H9 (cell line): ENCODE data around the gene ARHGAP30. TPM values are rescaled to one million over a fixed set of nuclear protein-coding genes. Genes with fewer than 3 reads are reported as not detected.

Experiments
- DNase-seq: peaks from one replicate; pipeline ENCODE4 v3.0.0-alpha.2; 2017
- H2AFZ ChIP-seq: one replicate; pipeline ENCODE4 v1.6.1; 2013; ENCODE audit warnings: mild to moderate bottlenecking, low read length, control low read depth, moderate library complexity
- H2AK5ac ChIP-seq: 2 replicates; pipeline ENCODE4 v1.6.1; 2013; ENCODE audit warnings: low read length, control low read depth, mixed read lengths; ENCODE audit not compliant: insufficient read length
- H2BK120ac ChIP-seq: one replicate; pipeline ENCODE4 v1.6.1; 2013; ENCODE audit warnings: low read depth, mild to moderate bottlenecking, low read length, control low read depth, inconsistent platforms; ENCODE audit not compliant: poor library complexity, severe bottlenecking
- H2BK12ac ChIP-seq: 2 replicates; pipeline ENCODE4 v1.6.1; 2013; ENCODE audit warnings: low read length, control low read depth, mixed read lengths, low read depth; ENCODE audit not compliant: insufficient read length
- H2BK15ac ChIP-seq: 2 replicates; pipeline ENCODE4 v1.6.1; 2013; ENCODE audit warnings: low read depth, low read length, control low read depth
- H2BK20ac ChIP-seq: one replicate; pipeline ENCODE4 v1.6.1; 2013; ENCODE audit warnings: low read depth, mild to moderate bottlenecking, low read length, control low read depth, inconsistent platforms; ENCODE audit not compliant: poor library complexity, severe bottlenecking
- H2BK5ac ChIP-seq: 2 replicates; pipeline ENCODE4 v1.6.1; 2013; ENCODE audit warnings: low read length, control low read depth, mixed read lengths; ENCODE audit not compliant: insufficient read length
- H3K14ac ChIP-seq: 2 replicates; pipeline ENCODE4 v1.6.1; 2013; ENCODE audit warnings: low read length, control low read depth; ENCODE audit not compliant: insufficient read depth
- H3K18ac ChIP-seq: 2 replicates; pipeline ENCODE4 v1.6.1; 2013; ENCODE audit warnings: low read depth, mild to moderate bottlenecking, mixed read lengths, low read length, control low read depth; ENCODE audit not compliant: insufficient read length
- H3K23ac ChIP-seq: 2 replicates; pipeline ENCODE4 v1.6.1; 2013; ENCODE audit warnings: low read length, control low read depth, mixed read lengths, low read depth; ENCODE audit not compliant: insufficient read length
- H3K23me2 ChIP-seq: 2 replicates; pipeline ENCODE4 v1.6.1; 2013; ENCODE audit warnings: low read depth, mild to moderate bottlenecking, mixed read lengths, low read length, control low read depth; ENCODE audit not compliant: insufficient read length, poor library complexity, severe bottlenecking
- H3K27ac ChIP-seq: 2 replicates; pipeline ENCODE4 v1.5.1; 2013; ENCODE audit warnings: low read length, control low read depth, mixed read lengths, low read depth; ENCODE audit not compliant: insufficient read length
- H3K27me3 ChIP-seq: 2 replicates; pipeline ENCODE4 v1.6.1; 2013; ENCODE audit warnings: low read length, control low read depth, inconsistent platforms; ENCODE audit not compliant: insufficient read depth
- H3K4ac ChIP-seq: 2 replicates; pipeline ENCODE4 v1.6.1; 2013; ENCODE audit warnings: low read depth, mild to moderate bottlenecking, control low read depth, inconsistent platforms, low read length, moderate library complexity
- H3K4me1 ChIP-seq: 2 replicates; pipeline ENCODE4 v1.6.1; 2013; ENCODE audit warnings: low read length, control low read depth, inconsistent platforms; ENCODE audit not compliant: insufficient read depth
- H3K4me2 ChIP-seq: 2 replicates; pipeline ENCODE4 v1.6.1; 2013; ENCODE audit warnings: low read length, control low read depth, mixed read lengths; ENCODE audit not compliant: insufficient read length, insufficient read depth
- H3K56ac ChIP-seq: 2 replicates; pipeline ENCODE4 v1.6.1; 2013; ENCODE audit warnings: low read depth, mild to moderate bottlenecking, mixed read lengths, low read length, control low read depth; ENCODE audit not compliant: insufficient read length
- H3K79me1 ChIP-seq: 2 replicates; pipeline ENCODE4 v1.6.1; 2013; ENCODE audit warnings: low read depth, mild to moderate bottlenecking, moderate library complexity, low read length, control low read depth, inconsistent platforms; ENCODE audit not compliant: insufficient read depth, poor library complexity, severe bottlenecking
- H3K79me2 ChIP-seq: 2 replicates; pipeline ENCODE4 v1.6.1; 2013; ENCODE audit warnings: low read length, control low read depth, inconsistent platforms; ENCODE audit not compliant: insufficient read depth
- H3K9ac ChIP-seq: 2 replicates; pipeline ENCODE4 v1.6.1; 2013; ENCODE audit warnings: low read length, control low read depth, mixed read lengths; ENCODE audit not compliant: insufficient read length; ENCODE audit errors: extremely low read depth
- H3K9me3 ChIP-seq: one replicate; pipeline ENCODE4 v1.6.1; 2013; ENCODE audit warnings: low read depth, low read length, inconsistent platforms; ENCODE audit not compliant: control insufficient read depth
- H3T11ph ChIP-seq: one replicate; pipeline ENCODE4 v1.6.1; 2013; ENCODE audit warnings: mild to moderate bottlenecking, low read length, control low read depth, inconsistent platforms
- H4K20me1 ChIP-seq: one replicate; pipeline ENCODE4 v1.6.1; 2013; ENCODE audit not compliant: control insufficient read depth, insufficient read length, insufficient read depth
- H4K5ac ChIP-seq: 2 replicates; pipeline ENCODE4 v1.6.1; 2013; ENCODE audit warnings: low read depth, mild to moderate bottlenecking, mixed read lengths, low read length, control low read depth; ENCODE audit not compliant: insufficient read length
- H4K8ac ChIP-seq: replicated peaks from 2 replicates; pipeline ENCODE4 v1.6.1; 2013; ENCODE audit warnings: low read length, control low read depth, mixed read lengths, low read depth; ENCODE audit not compliant: insufficient read length
- H4K91ac ChIP-seq: 2 replicates; pipeline ENCODE4 v1.6.1; 2013; ENCODE audit warnings: low read depth, mild to moderate bottlenecking, moderate library complexity, mixed read lengths, low read length, control low read depth; ENCODE audit not compliant: insufficient read length
- H3K27ac Mint-ChIP-seq, 3 experiments: 2 replicates in 2 of 3; 3 replicates in 1 of 3; pipeline ENCODE4 v1.8.0; 2020 to 2021; ENCODE audit warnings: mixed read lengths in 3 of 3, mild to moderate bottlenecking in 1 of 3, moderate library complexity in 1 of 3
- H3K27me3 Mint-ChIP-seq: 2 replicates; pipeline ENCODE4 v1.8.0; 2021; ENCODE audit warnings: low read depth, mild to moderate bottlenecking, moderate library complexity, mixed read lengths
- H3K36me3 Mint-ChIP-seq, 3 experiments: 2 replicates in 2 of 3; 3 replicates in 1 of 3; pipeline ENCODE4 v1.8.0; 2020 to 2021; ENCODE audit warnings: low read depth in 3 of 3, mixed read lengths in 3 of 3; ENCODE audit not compliant: insufficient read depth in 1 of 3
- H3K4me1 Mint-ChIP-seq, 2 experiments: 2 replicates each; pipeline ENCODE4 v1.8.0; 2020; ENCODE audit warnings: mixed read lengths in 2 of 2
- H3K4me3 Mint-ChIP-seq, 2 experiments: 2 replicates in 1 of 2; 3 replicates in 1 of 2; pipeline ENCODE4 v1.8.0; 2020 to 2021; ENCODE audit warnings: mild to moderate bottlenecking in 2 of 2, mixed read lengths in 2 of 2, moderate library complexity in 1 of 2
- H3K9me3 Mint-ChIP-seq, 2 experiments: 2 replicates in 1 of 2; 3 replicates in 1 of 2; pipeline ENCODE4 v1.8.0; 2020; ENCODE audit warnings: mild to moderate bottlenecking in 2 of 2, mixed read lengths in 2 of 2, moderate library complexity in 1 of 2
- WGBS: extraction: QIAGEN DNeasy Blood & Tissue Kit; methylation state at CpG from one replicate; pipeline ENCODE4 v1.1.7; 2013; ENCODE audit warnings: missing lambda C conversion rate, low lambda C conversion rate, mixed read lengths; ENCODE audit not compliant: insufficient read length; ENCODE audit errors: extremely low coverage; 5-methylcytosine and 5-hydroxymethylcytosine counted together
- total RNA-seq: library from RNA; stranded (reverse); gene quantifications from 2 replicates; pipeline ENCODE4 v1.2.1, GENCODE V29; 2021
- TF ChIP-seq, protein P1 (sequence below): fragments of 200-600 bp; sonication (generic); conservative IDR thresholded peaks from 3 replicates; pipeline ENCODE4 v1.8.0; 2021; ENCODE audit warnings: antibody characterized with exemption, mild to moderate bottlenecking

Gene ARHGAP30
- total RNA-seq, 1 experiment from 2014 or later: 0.13 TPM

DNA sequence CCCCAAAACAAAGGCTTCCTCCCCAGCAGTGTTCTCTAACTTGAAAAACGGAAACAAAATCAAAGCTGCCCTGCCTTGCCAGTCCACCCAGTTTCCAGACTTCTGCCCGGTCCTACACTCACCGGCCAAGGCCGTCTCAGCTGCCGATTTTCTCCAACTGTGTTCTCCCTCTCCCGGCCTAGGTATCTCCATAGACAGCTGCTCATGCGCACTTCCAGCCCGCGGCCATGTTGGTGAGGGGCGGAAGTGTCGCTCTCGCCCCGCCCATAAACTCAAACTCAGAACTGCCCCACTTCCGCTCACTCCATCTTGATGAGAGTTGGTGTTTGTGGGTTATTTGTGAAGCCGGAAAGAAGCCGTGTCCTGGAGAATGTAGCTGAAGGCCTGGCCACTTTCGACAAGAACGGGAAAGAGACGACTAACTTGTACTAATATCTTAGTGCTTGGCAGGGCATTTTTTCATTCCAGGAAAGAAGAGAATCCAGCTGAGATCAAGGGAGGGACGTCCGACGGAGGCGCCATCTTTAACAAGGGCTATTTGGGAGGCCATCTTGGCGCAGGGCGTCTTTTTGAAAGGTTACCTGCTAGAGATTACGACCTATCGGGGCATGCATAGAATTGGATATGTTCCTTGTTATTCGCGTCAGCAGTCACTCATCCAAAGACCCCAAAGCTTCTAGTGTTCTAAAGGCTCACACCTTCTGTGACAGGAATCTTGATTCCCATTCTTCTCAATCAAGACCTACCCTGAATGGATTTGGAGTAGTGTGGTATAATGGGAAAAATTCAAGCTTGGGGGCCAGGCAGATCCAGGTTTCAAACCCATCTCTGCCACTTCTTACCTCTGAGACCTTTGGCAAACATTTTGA is 23.7 kb downstream of the ARHGAP30 start, which contains the start of gene USF1:
Gene USF1 (minus strand): TSS at position 242 of the 869 bp plus-strand sequence. CDS start 2,702 bp downstream, outside the sequence.
- H3T11ph ChIP-seq: peak within 1 kb of the TSS; percentile 81
- H3K27me3 ChIP-seq: no peaks in the 10 kb centered on the region; the same call in 1 of the 2 replicates
- no peak within 1 kb of the TSS for H2BK20ac ChIP-seq
- no peak within 1 kb of the TSS for H3K4ac ChIP-seq
- peak within 1 kb of the TSS; percentile 90 for H2BK12ac ChIP-seq
- Mint-ChIP-seq H3K4me1 (peaks cover 15 to 18% of the 10 kb centered on the region in 2 experiments), H3K36me3 (peaks cover 22 to 36% (median 31%) of the 10 kb centered on the region in 3 experiments), H3K4me3 (peak within 1 kb of the TSS; percentile 92 to 94), H3K27me3 (peaks cover 37% of the 10 kb centered on the region), H3K9me3 (peaks cover 12% of the 10 kb centered on the region in 2 experiments), H3K27ac (peak within 1 kb of the TSS; percentile 98 to 100 (median 100))
- H4K91ac ChIP-seq: no peak within 1 kb of the TSS
- no CpG with 5 or more reads among the region's 29 CpGs for WGBS
- peak within 1 kb of the TSS; percentile 97 for H3K9ac ChIP-seq
- peaks cover 8% of the 10 kb centered on the region for H3K23me2 ChIP-seq
- H3K79me2 ChIP-seq: peaks cover 3% of the 10 kb centered on the region; the same call in 1 of the 2 replicates
- no peak within 1 kb of the TSS for H3K23ac ChIP-seq
- H3K56ac ChIP-seq: peak within 1 kb of the TSS; percentile 87
- H2BK5ac ChIP-seq: peak within 1 kb of the TSS; percentile 95
- H2AFZ ChIP-seq: peak within 1 kb of the TSS; percentile 94
- peaks cover 2% of the 10 kb centered on the region; the same call in 1 of the 2 replicates for H3K4me1 ChIP-seq
- TF ChIP-seq, protein P1, sequence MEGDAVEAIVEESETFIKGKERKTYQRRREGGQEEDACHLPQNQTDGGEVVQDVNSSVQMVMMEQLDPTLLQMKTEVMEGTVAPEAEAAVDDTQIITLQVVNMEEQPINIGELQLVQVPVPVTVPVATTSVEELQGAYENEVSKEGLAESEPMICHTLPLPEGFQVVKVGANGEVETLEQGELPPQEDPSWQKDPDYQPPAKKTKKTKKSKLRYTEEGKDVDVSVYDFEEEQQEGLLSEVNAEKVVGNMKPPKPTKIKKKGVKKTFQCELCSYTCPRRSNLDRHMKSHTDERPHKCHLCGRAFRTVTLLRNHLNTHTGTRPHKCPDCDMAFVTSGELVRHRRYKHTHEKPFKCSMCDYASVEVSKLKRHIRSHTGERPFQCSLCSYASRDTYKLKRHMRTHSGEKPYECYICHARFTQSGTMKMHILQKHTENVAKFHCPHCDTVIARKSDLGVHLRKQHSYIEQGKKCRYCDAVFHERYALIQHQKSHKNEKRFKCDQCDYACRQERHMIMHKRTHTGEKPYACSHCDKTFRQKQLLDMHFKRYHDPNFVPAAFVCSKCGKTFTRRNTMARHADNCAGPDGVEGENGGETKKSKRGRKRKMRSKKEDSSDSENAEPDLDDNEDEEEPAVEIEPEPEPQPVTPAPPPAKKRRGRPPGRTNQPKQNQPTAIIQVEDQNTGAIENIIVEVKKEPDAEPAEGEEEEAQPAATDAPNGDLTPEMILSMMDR: no peak
- peak within 1 kb of the TSS; percentile 98 for H3K18ac ChIP-seq
- H3K27ac ChIP-seq: peak within 1 kb of the TSS; percentile 93
- no peak within 1 kb of the TSS for H4K8ac ChIP-seq
- peak within 1 kb of the TSS; percentile 96; the same call in 1 of the 2 replicates for H3K14ac ChIP-seq
- no peaks in the 10 kb centered on the region for H4K20me1 ChIP-seq
- H3K79me1 ChIP-seq: no peaks in the 10 kb centered on the region
- DNase-seq: peak; percentile 95
- H2BK120ac ChIP-seq: no peak within 1 kb of the TSS
- H2AK5ac ChIP-seq: no peak within 1 kb of the TSS
- no peaks in the 10 kb centered on the region for H3K9me3 ChIP-seq
- H2BK15ac ChIP-seq: no peak within 1 kb of the TSS
- H4K5ac ChIP-seq: peak within 1 kb of the TSS; percentile 92
- H3K4me2 ChIP-seq: peak within 1 kb of the TSS; percentile 64
